Loucy (cell line): Measurements from ENCODE around the gene GFY.
A peak's percentile ranks its signal among the peaks of the same experiment; 100 is the strongest.

Experiments used
- H2AFZ ChIP-seq: fragments of 200-600 bp; sonication (generic); 2 replicates; pipeline ENCODE4 v1.6.0; 2016; ENCODE audit warnings: antibody characterized with exemption, mild to moderate bottlenecking, low read length, moderate library complexity
- H3F3A ChIP-seq: fragments of 200-600 bp; 2 replicates; pipeline ENCODE4 v1.6.0; 2016; ENCODE audit warnings: antibody characterized with exemption, low read depth, mild to moderate bottlenecking
- H3K27me3 ChIP-seq: fragments of 200-600 bp; sonication (generic); 2 replicates; pipeline ENCODE4 v1.6.1; 2014; ENCODE audit warnings: low read length, mild to moderate bottlenecking; ENCODE audit not compliant: insufficient read depth, poor library complexity, severe bottlenecking
- H3K36me3 ChIP-seq: fragments of 200-600 bp; sonication (generic); 2 replicates; pipeline ENCODE4 v1.6.1; 2016; ENCODE audit warnings: low read length; ENCODE audit not compliant: insufficient read depth
- H3K4me1 ChIP-seq: fragments of 200-600 bp; sonication (generic); 2 replicates; pipeline ENCODE4 v1.5.1; 2014; ENCODE audit warnings: low read length, mild to moderate bottlenecking; ENCODE audit not compliant: insufficient read depth, poor library complexity, severe bottlenecking
- H3K4me2 ChIP-seq: fragments of 200-600 bp; sonication (generic); 2 replicates; pipeline ENCODE4 v1.6.0; 2014; ENCODE audit warnings: antibody characterized with exemption, low read length, low read depth, mild to moderate bottlenecking; ENCODE audit not compliant: poor library complexity, severe bottlenecking
- H3K4me3 ChIP-seq: fragments of 200-600 bp; sonication (generic); 2 replicates; pipeline ENCODE4 v1.5.1; 2014; ENCODE audit warnings: low read length, mild to moderate bottlenecking, mixed read lengths; ENCODE audit not compliant: poor library complexity, severe bottlenecking
- H3K79me2 ChIP-seq: fragments of 200-600 bp; sonication (generic); 2 replicates; pipeline ENCODE4 v1.6.1; 2014; ENCODE audit warnings: low read length; ENCODE audit not compliant: insufficient read depth
- H3K9ac ChIP-seq: fragments of 200-600 bp; sonication (generic); 2 replicates; pipeline ENCODE4 v1.6.0; 2014; ENCODE audit warnings: mild to moderate bottlenecking, low read depth, low read length, moderate library complexity; ENCODE audit not compliant: poor library complexity, severe bottlenecking
- H3K9me2 ChIP-seq: fragments of 200-600 bp; sonication (generic); replicated peaks from 2 replicates; pipeline ENCODE4 v1.6.1; 2016; ENCODE audit warnings: low read depth, low read length, mixed read lengths
- H3K9me3 ChIP-seq: fragments of 200-600 bp; sonication (generic); 2 replicates; pipeline ENCODE4 v1.6.1; 2014; ENCODE audit warnings: mild to moderate bottlenecking, antibody characterized with exemption, low read length, low read depth; ENCODE audit not compliant: insufficient read depth
- H4K20me1 ChIP-seq: fragments of 200-600 bp; sonication (generic); 2 replicates; pipeline ENCODE4 v1.6.0; 2014; ENCODE audit warnings: antibody characterized with exemption, low read length, mild to moderate bottlenecking; ENCODE audit not compliant: insufficient read depth, poor library complexity, severe bottlenecking
- CTCF ChIP-seq: fragments of 200-600 bp; sonication (generic); conservative IDR thresholded peaks from 2 replicates; pipeline ENCODE4 v1.5.1; 2014; ENCODE audit warnings: mild to moderate bottlenecking, antibody characterized with exemption, low read length
- EZH2phosphoT487 ChIP-seq: fragments of 200-600 bp; IDR thresholded peaks from 2 replicates; pipeline ENCODE4 v1.6.1; 2018; ENCODE audit warnings: antibody characterized with exemption, mild to moderate bottlenecking, moderate library complexity, borderline replicate concordance

The GFY gene

GRCh38 chr19:49418511-49418910 lies 6.7 kb upstream of the GFY start:
- Histone ChIP-seq H3K9me3 (no peaks in the 10 kb centered on the region), H3K36me3 (no peaks in the 10 kb centered on the region), H3K4me3 (no peak overlapping the region), H3K9ac (peak overlapping the region; percentile 50), H4K20me1 (no peaks in the 10 kb centered on the region), H3K4me2 (peak overlapping the region; percentile 31), H2AFZ (no peak overlapping the region), H3F3A (no peaks in the 10 kb centered on the region), H3K27me3 (no peaks in the 10 kb centered on the region), H3K4me1 (peaks cover 56% of the 10 kb centered on the region), H3K79me2 (no peaks in the 10 kb centered on the region), H3K9me2 (no peaks in the 10 kb centered on the region)
- TF ChIP-seq CTCF, result no peak
- no peak for TF ChIP-seq EZH2phosphoT487

GRCh38 chr19:49419173-49419572 lies 6.0 kb upstream of the GFY start:
- Histone ChIP-seq H2AFZ (no peak overlapping the region), H3F3A (no peaks in the 10 kb centered on the region), H3K9me3 (no peaks in the 10 kb centered on the region), H3K9me2 (no peaks in the 10 kb centered on the region), H3K4me2 (no peak overlapping the region), H3K4me3 (no peak overlapping the region), H3K9ac (no peak overlapping the region), H3K27me3 (no peaks in the 10 kb centered on the region), H4K20me1 (no peaks in the 10 kb centered on the region), H3K36me3 (no peaks in the 10 kb centered on the region), H3K79me2 (no peaks in the 10 kb centered on the region), H3K4me1 (peaks cover 55% of the 10 kb centered on the region)
- TF ChIP-seq EZH2phosphoT487 (no peak), CTCF (no peak)

GRCh38 chr19:49420227-49420626 lies 5.0 kb upstream of the GFY start:
- Histone ChIP-seq H3K9ac (no peak overlapping the region), H3K9me2 (no peaks in the 10 kb centered on the region), H3K9me3 (no peaks in the 10 kb centered on the region), H3K4me1 (peaks cover 57% of the 10 kb centered on the region), H3K79me2 (no peaks in the 10 kb centered on the region), H3F3A (no peaks in the 10 kb centered on the region), H3K36me3 (no peaks in the 10 kb centered on the region), H3K4me3 (no peak overlapping the region), H2AFZ (no peak overlapping the region), H4K20me1 (no peaks in the 10 kb centered on the region), H3K27me3 (no peaks in the 10 kb centered on the region), H3K4me2 (no peak overlapping the region)
- no peak for TF ChIP-seq CTCF
- no peak for TF ChIP-seq EZH2phosphoT487
